GM12872 (cell line): ENCODE results near the gene CHKB.
A peak's percentile ranks its signal among the peaks of the same experiment; 100 is the strongest.

Experiments
- CTCF ChIP-seq: IDR thresholded peaks from 3 replicates; pipeline ENCODE4 v1.5.1; 2011; ENCODE audit warnings: low read depth, mild to moderate bottlenecking, low read length, moderate library complexity; ENCODE audit not compliant: insufficient read depth

Gene CHKB

DNA sequence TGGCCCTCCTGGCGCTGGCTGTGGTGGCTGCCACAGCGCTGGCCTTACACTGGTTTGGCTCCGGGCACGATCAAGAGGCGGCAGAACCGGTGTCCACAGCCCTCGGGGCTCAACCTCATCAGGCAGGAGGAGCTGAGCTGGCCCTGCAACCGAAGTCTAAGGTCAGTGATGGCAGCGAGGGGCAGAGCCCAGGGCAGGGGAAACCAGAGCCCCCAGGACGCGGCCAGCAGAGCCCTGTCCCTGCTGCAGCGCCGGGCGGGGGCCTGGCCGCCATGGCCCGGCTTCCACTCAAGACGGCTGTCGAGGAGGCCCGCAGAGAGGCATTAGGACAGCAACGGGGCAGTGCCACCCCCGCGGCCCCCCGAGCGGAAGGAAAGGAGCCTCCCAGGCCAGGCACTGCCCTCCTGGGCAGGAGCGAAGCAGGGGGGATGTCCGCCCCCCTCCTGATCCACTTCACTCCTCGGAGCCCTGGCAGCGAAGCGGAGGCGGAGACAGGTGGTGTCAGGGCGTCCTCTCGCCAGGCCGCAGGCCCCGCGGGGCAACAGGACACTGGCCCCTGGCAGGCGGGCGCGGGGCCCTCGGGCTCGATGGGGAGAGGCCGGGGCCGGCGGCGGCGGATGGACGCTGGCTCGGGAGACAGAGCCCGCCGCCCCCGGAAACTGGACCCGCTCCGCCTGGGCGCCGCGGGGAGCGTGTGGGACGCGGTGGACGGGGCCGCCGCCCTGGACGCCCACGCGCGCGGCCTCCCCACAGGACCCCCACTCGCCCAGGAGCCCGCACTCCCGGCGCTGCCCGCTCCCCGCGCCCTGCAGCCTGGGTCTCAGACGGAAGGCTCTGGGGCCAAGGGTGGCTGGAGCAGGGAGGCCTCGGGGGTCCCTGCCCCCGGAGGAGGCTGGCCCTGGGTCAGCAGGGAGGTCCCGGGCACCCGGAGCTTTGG, 36.1 kb downstream of the CHKB start:
- no peak for TF ChIP-seq CTCF

DNA sequence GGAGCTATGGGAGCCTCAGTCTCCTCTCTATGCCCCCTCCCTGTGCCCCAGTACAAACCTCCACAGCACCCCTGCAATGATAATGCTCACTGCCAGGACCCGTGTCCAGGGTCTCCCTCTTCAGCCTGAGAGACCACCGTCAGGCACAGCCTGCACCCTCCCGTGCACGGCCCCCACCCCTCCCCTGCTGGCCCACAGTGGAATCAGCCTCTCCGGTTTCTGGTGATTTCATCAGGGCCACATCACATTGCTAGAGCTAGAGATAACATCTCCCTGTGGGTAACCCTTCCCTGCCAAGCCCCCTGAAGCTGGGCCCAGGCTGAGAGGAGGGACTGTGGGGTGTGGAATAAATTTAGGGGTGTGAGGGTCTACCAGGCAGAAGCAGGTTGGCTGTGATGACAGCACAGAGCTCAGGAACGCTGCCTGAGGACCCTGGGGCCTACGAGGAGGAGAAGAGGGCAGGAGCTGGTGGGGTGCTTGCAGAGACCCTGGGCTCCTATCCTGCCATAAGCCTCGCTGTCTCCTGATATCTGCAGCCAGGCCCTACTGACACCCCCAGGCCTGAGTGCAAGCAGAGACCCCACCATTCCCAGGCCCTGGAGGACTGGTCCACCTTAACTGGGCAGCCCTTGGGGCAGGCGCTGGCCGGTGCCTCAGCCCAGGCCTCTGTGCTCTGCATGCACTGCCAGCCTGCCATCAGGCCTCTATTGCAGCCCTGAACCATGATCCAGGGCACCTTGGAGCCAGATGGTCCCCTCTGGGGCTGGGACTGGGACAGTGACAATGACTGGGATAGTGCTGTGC, 36.9 kb downstream of the CHKB start, which contains the start of gene KLHDC7B:
Gene KLHDC7B (plus strand): TSS at position 378 of the 804 bp plus-strand sequence. CDS start 345 bp downstream, at position 723.
- 0 out of 3 replicates have a peak, but pooled peaks have one; percentile 14 for TF ChIP-seq CTCF

DNA sequence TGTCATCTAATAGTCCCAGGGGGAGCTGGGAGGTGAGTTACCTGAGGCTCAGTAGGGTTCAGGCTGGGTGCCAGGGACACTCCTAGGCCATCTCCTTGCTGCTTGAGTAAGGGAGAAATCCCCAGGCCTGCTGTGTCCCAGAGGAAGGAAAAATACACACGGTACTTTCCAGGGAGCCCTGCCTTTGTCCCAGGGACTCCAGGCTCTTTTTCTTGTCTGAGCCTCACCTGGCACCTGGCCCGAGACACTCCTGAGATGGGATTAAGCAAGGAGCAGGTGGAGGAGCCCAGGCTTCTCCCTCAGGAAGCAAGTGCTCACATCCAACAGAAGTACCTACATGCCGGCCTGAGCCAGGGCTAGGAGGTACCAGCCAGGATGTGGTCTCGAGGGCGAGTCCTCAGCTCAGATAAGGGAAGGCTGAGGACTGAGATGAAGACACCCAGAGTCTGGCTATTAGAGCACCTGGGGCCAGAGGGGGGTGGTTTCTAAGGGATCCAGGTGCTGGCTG, 37.8 kb downstream of the CHKB start:
- TF ChIP-seq CTCF = no peak

GRCh38 chr22:50544078-50544745, 38.4 kb downstream of the CHKB start:
- peak; percentile 72 for TF ChIP-seq CTCF

DNA sequence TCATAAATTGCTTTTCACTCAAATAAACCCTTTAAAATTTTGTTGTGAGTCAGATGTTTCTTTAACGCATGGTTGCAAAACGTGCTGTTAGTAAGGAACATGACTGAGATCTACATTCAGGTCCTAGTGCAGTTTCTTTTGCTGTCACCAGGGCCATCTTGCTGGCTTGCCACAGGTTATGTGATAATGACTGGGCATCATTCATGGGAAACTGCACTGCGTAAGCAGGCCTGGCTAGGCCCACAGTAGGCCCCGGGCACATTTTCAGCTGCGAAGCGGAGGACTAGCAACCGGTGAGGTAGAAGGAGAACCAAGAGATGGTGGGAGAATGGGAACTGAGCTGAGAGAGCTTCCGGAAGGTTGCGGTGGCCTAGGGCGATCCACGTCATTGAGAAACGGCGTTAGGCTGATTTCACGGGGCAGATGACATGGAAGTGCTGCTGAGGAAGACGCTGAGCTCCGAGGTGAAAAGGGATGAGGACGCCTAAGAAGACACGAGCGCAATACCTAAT, 40.2 kb downstream of the CHKB start:
- TF ChIP-seq CTCF = peak; percentile 40; the same call in 2 of the 3 replicates

DNA sequence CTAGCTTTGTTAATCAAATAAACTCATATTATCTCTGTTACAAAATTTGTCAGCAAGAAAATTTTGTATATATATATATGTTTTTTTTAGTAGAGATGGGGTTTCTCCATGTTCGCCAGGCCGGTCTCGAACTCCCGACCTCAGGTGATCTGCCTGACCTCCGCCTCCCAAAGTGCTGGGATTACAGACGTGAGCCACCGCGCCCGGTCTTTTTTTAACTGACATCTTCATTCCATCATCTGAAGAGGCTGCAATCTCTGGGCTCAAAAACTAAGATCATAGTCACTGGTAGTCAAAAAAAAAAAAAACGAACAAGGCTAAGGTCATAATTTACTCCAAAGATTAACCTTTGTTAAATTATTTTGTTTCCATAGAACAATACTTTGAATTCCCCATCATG, 42.3 kb downstream of the CHKB start:
- no peak for TF ChIP-seq CTCF
